Choroid plexus epithelial cell (primary cell): ENCODE measurements around the gene APOF.
"Not testable (repeated sequence)": the region's sequence is repeated elsewhere in the genome, so short reads cannot be mapped to it uniquely, and the experiment has no call there.

Experiments
- DNase-seq: peaks from one replicate; pipeline ENCODE4 v3.0.0-alpha.2; 2010; ENCODE audit warnings: low read depth
- H3K4me3 ChIP-seq: 2 replicates; pipeline ENCODE4 v1.5.1; 2011; ENCODE audit warnings: low read depth, mild to moderate bottlenecking, control low read depth, low read length, moderate library complexity
- TF ChIP-seq, protein P1 (sequence below): conservative IDR thresholded peaks from 2 replicates; pipeline ENCODE4 v1.5.1; 2011; ENCODE audit warnings: low read depth, mild to moderate bottlenecking, control low read depth, inconsistent platforms, low read length, moderate library complexity

The APOF gene

DNA sequence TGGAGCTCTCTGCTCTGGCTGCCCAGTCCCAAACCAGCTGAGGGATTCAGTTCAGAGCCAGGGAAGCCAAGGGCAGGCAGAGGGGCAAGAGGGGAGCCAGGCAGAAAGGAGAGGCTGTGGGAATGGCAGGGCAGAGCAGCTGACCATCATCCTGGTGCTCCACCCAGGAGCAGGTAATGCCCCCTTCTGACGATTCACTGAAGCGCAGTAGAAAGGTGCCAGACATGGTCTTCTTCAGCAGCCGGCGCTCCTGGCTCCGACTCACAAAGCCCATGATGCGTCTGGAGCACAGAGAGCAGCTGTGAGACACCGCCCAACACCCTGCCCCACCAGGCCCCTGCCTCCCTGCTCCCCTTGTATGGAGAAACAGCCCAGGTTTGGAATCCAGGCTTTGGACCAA, 16.0 kb downstream of the APOF start:
- TF ChIP-seq, protein P1, sequence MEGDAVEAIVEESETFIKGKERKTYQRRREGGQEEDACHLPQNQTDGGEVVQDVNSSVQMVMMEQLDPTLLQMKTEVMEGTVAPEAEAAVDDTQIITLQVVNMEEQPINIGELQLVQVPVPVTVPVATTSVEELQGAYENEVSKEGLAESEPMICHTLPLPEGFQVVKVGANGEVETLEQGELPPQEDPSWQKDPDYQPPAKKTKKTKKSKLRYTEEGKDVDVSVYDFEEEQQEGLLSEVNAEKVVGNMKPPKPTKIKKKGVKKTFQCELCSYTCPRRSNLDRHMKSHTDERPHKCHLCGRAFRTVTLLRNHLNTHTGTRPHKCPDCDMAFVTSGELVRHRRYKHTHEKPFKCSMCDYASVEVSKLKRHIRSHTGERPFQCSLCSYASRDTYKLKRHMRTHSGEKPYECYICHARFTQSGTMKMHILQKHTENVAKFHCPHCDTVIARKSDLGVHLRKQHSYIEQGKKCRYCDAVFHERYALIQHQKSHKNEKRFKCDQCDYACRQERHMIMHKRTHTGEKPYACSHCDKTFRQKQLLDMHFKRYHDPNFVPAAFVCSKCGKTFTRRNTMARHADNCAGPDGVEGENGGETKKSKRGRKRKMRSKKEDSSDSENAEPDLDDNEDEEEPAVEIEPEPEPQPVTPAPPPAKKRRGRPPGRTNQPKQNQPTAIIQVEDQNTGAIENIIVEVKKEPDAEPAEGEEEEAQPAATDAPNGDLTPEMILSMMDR: peak; percentile 24
- DNase-seq: no peak
- no peak overlapping the region for H3K4me3 ChIP-seq

DNA sequence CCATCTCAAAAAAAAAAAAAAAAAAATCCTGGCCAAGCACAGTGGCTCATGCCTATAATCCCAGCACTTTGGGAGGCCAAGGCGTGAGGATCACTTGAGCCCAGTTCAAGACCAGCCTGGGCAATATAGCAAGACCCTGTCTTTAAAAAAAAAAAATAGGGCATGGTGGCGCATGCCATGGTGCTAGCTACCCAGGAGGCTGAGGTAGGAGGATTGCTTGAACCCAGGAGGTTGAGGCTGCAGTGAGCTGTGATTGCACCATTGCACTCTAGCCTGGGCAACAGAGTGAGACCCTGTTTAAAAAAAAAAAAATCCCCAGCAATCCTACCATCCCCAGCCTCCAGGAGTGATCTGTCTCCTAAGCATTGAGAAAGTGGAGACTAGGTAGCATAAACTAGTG, 20.4 kb downstream of the APOF start:
- DNase-seq, H3K4me3 ChIP-seq: not testable (repeated sequence)

DNA sequence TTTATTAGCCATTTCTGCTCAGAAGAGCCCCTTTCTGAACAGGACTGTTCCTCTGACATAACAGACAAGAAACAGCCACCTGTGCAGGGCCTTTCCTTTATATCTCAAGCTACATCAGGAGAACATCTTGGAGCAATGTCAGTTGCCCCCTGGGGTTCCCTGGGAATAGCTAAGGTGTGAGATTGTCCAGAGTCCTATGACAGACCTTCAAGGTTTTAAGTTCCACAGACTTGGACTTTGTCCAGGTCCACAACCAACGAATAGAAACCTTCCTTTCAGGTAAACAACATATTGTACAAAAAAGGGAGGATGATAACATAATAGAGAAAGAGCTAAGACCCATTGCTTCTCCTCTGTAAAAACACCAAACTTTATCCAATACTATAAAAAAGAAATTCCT, 21.0 kb downstream of the APOF start:
- H3K4me3 ChIP-seq: no peak overlapping the region
- no peak for DNase-seq
- TF ChIP-seq, protein P1: no peak

DNA sequence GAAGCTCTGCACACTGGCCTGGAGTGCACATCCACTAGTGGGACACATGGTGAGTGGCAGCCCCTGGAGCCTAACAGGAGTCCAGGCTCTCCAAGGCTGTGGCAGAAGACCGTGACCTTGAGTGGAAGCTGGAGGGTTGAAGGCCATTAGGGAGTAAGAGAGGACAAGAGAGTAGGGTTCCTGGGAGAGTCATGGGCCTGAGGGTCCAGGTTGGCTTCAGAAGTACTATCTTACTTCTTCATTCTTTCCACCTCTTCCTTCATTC, 23.6 kb downstream of the APOF start:
- no peak overlapping the region for H3K4me3 ChIP-seq
- TF ChIP-seq, protein P1: no peak
- DNase-seq: no peak

DNA sequence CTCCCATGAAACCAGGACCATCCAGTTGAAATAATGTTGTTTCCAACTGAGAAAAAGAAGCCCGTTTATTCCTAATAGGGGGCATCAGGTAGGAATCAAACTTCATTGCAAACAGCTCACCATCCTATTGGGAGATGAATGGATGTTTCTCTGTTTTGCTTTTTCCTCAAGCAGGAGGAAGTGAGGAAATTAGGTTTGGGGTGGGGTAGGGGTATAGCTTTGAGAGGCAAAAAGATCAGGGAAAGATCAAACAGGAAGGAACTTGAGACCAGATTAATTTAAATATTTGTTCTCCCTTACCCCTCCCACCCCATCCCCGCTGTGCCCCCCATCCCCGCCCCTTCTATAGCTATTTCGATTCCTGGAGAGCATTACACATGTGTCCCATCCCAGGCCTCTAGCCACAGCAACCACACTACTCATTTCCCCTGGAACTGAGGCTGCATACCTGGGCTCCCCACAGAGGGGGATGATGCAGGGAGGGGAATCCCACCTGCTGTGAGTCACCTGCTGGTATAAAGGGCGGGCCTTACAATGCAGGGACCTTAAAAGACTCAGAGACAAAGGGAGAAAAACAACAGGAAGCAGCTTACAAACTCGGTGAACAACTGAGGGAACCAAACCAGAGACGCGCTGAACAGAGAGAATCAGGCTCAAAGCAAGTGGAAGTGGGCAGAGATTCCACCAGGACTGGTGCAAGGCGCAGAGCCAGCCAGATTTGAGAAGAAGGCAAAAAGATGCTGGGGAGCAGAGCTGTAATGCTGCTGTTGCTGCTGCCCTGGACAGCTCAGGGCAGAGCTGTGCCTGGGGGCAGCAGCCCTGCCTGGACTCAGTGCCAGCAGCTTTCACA, 24.1 kb downstream of the APOF start, which contains the start of gene IL23A:
Gene IL23A, plus strand, starts transcription at position 577 of the 850 bp plus-strand sequence. Its CDS starts 161 bp downstream, at position 738.
- TF ChIP-seq, protein P1: no peak
- H3K4me3 ChIP-seq: no peak within 1 kb of the TSS
- peak; percentile 51 for DNase-seq

DNA sequence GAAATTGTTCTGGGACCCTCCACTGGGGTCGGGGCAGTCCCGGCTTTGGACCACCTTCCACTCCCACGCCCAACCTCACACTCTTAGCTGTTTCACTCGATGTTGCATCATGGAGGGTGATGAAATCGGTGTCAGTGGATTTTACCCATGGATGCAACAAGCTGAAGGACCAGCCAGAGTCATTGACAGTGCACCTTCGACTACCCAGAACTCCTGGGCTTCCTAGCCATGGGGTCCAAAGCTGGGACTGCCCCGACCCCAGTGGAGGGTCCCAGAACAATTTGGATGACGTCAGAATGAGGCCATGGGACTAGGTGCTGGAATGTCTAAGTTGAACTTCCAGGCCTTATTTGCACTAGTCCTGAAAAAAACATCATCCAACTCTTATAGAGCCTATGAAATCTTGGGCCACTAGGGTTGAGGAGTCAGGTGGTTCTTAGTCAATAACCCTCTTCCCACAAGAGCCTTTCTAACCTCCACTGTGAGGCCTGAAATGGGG, 24.9 kb downstream of the APOF start:
- TF ChIP-seq, protein P1: no peak
- no peak overlapping the region for H3K4me3 ChIP-seq

DNA sequence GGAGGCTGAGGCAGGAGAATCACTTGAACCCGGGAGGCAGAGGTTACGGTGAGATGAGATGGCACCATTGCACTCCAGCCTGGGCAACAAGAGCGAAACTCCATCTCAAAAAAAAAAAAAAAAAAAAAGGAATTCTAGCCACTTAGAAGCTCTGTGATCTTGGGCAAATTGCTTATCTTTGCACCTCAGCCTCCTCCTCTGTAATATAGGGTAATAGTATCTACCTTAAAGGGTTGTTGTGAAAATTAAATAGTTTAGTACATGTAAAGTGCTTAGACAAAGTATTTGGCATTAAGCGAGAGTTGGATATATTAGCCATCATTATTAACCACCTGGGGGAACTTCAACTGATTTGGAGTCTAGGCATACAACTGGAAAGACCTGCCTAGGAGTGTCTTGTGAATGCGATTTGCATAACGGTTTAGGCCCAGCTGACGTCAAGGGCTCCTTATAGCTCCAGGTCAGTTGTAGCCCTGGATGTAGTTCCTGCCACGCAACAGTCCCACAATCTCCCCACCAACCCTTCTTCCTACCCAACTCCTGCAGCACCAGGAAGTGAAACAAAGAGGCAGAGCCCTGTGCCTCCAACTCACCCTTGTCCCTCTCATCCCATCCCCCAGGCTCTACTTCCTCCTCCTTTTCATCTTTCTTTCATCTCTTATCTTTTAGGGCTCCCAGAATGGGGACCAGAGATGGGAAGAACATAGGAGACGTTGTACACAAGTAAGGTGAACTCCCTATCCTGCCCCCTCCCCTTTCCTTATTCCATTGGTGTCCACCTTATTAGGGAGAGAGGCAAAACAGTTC, 26.1 kb downstream of the APOF start:
- TF ChIP-seq, protein P1: no peak
- DNase-seq: no peak
- no peak overlapping the region for H3K4me3 ChIP-seq

More for the DNA sequence above, 24.9 kb downstream of the APOF start:
- DNase-seq: no peak

DNA sequence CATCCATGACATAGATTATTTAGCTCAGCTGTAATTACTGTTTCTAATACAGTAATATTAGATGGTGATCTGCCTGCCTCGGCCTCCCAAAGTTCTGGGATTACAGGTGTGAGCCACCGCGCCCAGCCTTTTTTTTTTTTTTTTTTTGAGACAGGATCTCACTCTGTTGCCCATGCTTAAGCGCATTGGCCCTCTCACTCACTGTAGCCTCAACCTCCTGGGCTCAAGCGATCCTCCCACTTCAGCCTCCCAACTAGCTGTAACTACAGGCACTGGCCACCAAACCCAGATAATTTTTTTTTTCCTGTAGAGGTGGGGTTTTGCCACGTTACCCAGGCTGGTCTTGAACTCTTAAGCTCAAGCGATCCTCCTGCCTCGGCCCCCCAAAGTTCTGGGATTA, 27.1 kb downstream of the APOF start:
- not testable (repeated sequence) for H3K4me3 ChIP-seq, DNase-seq
